Measurements from ENCODE around the gene EFCAB12.

- TF ChIP-seq SUZ12 (IDR thresholded peaks at IDR 0.05) (no peak), FOXA1 (IDR thresholded peaks at IDR 0.05) (no peak), FOXM1 (IDR thresholded peaks at IDR 0.05; ENCODE audit: borderline replicate concordance) (no peak), ELF4 (IDR thresholded peaks at IDR 0.05) (no peak), BHLHE40 (IDR thresholded peaks at IDR 0.05; ENCODE audit: borderline replicate concordance) (no peak), PKNOX1 (IDR thresholded peaks at IDR 0.05) (no peak), FOXK2 (IDR thresholded peaks at IDR 0.05) (no peak), ARNT (IDR thresholded peaks at IDR 0.05) (no peak), SP1 (IDR thresholded peaks at IDR 0.05) (no peak), LEF1 (IDR thresholded peaks at IDR 0.05; ENCODE audit: borderline replicate concordance) (no peak)
These were observed 75.5 kb downstream of the EFCAB12 start for GRCh38 chr3:129352650-129353588.

Data from HEK293T (cell line).